Panc1 (cell line): Measurements from ENCODE around the gene LRMDA. TPM values are rescaled to one million over a fixed set of nuclear protein-coding genes. Genes with fewer than 3 reads are reported as not detected.
"Not testable (repeated sequence)": the region's sequence is repeated elsewhere in the genome, so short reads cannot be mapped to it uniquely, and the experiment has no call there.

Experiments
- ATAC-seq: fragments of 200-7000 bp; cut with Tn5 transposase; 2 replicates; pipeline ENCODE4 v1.9.1; 2020; ENCODE audit warnings: mild to moderate bottlenecking, moderate library complexity
- BruUV-seq: library from RNA; stranded (reverse); fragments of 400-500 nt; replicated peaks from 2 replicates; lab custom pipeline; 2021; lab: Mats Ljungman, UMichigan
- CTCF ChIA-PET: fragments of 300-600 bp; sonication (Branson Sonifier 250); formaldehyde crosslinking; loops from one replicate; lab custom pipeline; 2022; ENCODE audit warnings: antibody characterized with exemption; lab: Charles Lee
- POLR2A ChIA-PET: fragments of 300-600 bp; sonication (Branson Sonifier 250); formaldehyde crosslinking; loops from one replicate; lab custom pipeline; 2022; ENCODE audit warnings: antibody characterized with exemption; lab: Charles Lee
- DNase-seq: peaks from one replicate; pipeline ENCODE4 v3.0.0-alpha.2; 2010; ENCODE audit warnings: low read depth, low spot score
- H3K27ac ChIP-seq: 2 replicates; pipeline ENCODE4 v1.5.1; 2011; ENCODE audit warnings: mild to moderate bottlenecking, low read length, inconsistent platforms
- H3K27me3 ChIP-seq: fragments of 200-500 bp; sonication (Bioruptor generic); 2 replicates; pipeline ENCODE4 v1.6.0; 2014; ENCODE audit warnings: low read length, inconsistent platforms; ENCODE audit not compliant: control insufficient read depth, insufficient read depth
- H3K36me3 ChIP-seq: fragments of 200-500 bp; sonication (Bioruptor generic); 2 replicates; pipeline ENCODE4 v1.5.1; 2014; ENCODE audit warnings: inconsistent platforms, mild to moderate bottlenecking, low read length, moderate library complexity; ENCODE audit not compliant: control insufficient read depth, insufficient read depth
- H3K4me1 ChIP-seq: 2 replicates; pipeline ENCODE4 v1.5.1; 2011; ENCODE audit warnings: inconsistent platforms, mild to moderate bottlenecking, low read length, moderate library complexity; ENCODE audit not compliant: control insufficient read depth, insufficient read depth
- H3K4me3 ChIP-seq, 2 experiments: 2 replicates each; pipeline ENCODE4 v1.5.1; 2011 to 2012; ENCODE audit warnings: low read depth in 2 of 2, low read length in 2 of 2, mild to moderate bottlenecking in 2 of 2, inconsistent platforms in 1 of 2, moderate library complexity in 1 of 2
- H3K9me3 ChIP-seq: fragments of 200-500 bp; sonication (Bioruptor generic); 2 replicates; pipeline ENCODE4 v1.5.1; 2014; ENCODE audit warnings: low read depth, mild to moderate bottlenecking, inconsistent platforms, low read length, moderate library complexity; ENCODE audit not compliant: control insufficient read depth, insufficient read depth
- POLR2AphosphoS5 ChIP-seq: IDR thresholded peaks from 2 replicates; pipeline ENCODE4 v1.6.1; 2012; ENCODE audit warnings: mild to moderate bottlenecking, low read depth, low read length, moderate library complexity
- SIN3A ChIP-seq: IDR thresholded peaks from 2 replicates; pipeline ENCODE4 v1.6.1; 2012; ENCODE audit warnings: low read depth, mild to moderate bottlenecking, low read length, moderate library complexity, borderline replicate concordance; ENCODE audit not compliant: insufficient read depth
- TCF7L2 ChIP-seq: IDR thresholded peaks from 2 replicates; pipeline ENCODE4 v1.6.1; 2011; ENCODE audit warnings: mild to moderate bottlenecking, low read depth, low read length, inconsistent platforms
- in situ Hi-C: cut with HindIII; loops from 2 replicates; pipeline ENCODE4 v1.10.0; 2016; ENCODE audit warnings: low sequenced_read_pairs, low pct_unique_long_range_greater_than_20kb
- intact Hi-C: fragments of 100-400 bp; cut with micrococcal nuclease; formaldehyde crosslinking; loops from one replicate; pipeline ENCODE4 v1.10.0; 2022; ENCODE audit not compliant: unreplicated experiment
- total RNA-seq: library from RNA; stranded (reverse); gene quantifications from one replicate; pipeline ENCODE4 v1.2.1, GENCODE V29; 2021; ENCODE audit not compliant: unreplicated experiment
- TF ChIP-seq, protein P1 (sequence below), 2 experiments: IDR thresholded peaks; 2 replicates each; pipeline ENCODE4 v1.6.1; 2011 to 2012; ENCODE audit warnings: low read depth in 2 of 2, control low read depth in 1 of 2, low read length in 1 of 2, mild to moderate bottlenecking in 1 of 2, moderate library complexity in 1 of 2; ENCODE audit not compliant: insufficient read depth in 1 of 2
- TF ChIP-seq, protein P2 (sequence below): fragments of 450-650 bp; IDR thresholded peaks from 2 replicates; pipeline ENCODE4 v1.5.1; 2017; ENCODE audit warnings: mild to moderate bottlenecking

The LRMDA gene
- total RNA-seq, 1 experiment from 2014 or later, result 1.2 TPM

DNA sequence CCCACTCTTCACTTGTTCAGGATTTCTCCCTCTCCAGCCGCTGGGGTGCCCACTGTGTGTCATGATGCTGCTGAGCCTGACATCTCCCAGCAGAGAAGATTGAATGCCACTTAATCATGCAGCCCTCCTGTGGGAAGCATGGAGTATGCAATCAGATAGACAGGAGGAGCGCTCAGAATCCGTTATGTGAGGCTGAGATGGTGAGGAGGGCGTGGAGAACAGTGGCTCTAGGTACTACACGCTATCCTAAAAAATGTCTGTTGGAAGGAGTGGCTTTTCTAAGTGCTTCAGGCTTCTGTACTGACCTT lies 334.3 kb downstream of the LRMDA start:
- BruUV-seq, result no TSS peak
- Histone ChIP-seq H3K36me3 (no peaks in the 10 kb centered on the region), H3K9me3 (no peaks in the 10 kb centered on the region), H3K4me3 (no peak overlapping the region), H3K27me3 (peaks cover 3% of the 10 kb centered on the region), H3K4me1 (no peaks in the 10 kb centered on the region), H3K27ac (no peak overlapping the region)
- POLR2A ChIA-PET, result no interaction called here
- ATAC-seq (no peak), DNase-seq (no peak)
- intact Hi-C loops (no loop called here), in situ Hi-C loops (no loop called here)
- no peak for TF ChIP-seq POLR2AphosphoS5
- TF ChIP-seq SIN3A, result no peak
- TF ChIP-seq, protein P1, sequence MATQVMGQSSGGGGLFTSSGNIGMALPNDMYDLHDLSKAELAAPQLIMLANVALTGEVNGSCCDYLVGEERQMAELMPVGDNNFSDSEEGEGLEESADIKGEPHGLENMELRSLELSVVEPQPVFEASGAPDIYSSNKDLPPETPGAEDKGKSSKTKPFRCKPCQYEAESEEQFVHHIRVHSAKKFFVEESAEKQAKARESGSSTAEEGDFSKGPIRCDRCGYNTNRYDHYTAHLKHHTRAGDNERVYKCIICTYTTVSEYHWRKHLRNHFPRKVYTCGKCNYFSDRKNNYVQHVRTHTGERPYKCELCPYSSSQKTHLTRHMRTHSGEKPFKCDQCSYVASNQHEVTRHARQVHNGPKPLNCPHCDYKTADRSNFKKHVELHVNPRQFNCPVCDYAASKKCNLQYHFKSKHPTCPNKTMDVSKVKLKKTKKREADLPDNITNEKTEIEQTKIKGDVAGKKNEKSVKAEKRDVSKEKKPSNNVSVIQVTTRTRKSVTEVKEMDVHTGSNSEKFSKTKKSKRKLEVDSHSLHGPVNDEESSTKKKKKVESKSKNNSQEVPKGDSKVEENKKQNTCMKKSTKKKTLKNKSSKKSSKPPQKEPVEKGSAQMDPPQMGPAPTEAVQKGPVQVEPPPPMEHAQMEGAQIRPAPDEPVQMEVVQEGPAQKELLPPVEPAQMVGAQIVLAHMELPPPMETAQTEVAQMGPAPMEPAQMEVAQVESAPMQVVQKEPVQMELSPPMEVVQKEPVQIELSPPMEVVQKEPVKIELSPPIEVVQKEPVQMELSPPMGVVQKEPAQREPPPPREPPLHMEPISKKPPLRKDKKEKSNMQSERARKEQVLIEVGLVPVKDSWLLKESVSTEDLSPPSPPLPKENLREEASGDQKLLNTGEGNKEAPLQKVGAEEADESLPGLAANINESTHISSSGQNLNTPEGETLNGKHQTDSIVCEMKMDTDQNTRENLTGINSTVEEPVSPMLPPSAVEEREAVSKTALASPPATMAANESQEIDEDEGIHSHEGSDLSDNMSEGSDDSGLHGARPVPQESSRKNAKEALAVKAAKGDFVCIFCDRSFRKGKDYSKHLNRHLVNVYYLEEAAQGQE (IDR thresholded peaks at IDR 0.05; ENCODE audit: insufficient read depth in 1 of 2, low read depth in 2 of 2, low read length in 1 of 2), result no peak
- TF ChIP-seq TCF7L2, result no peak
- TF ChIP-seq, protein P2, sequence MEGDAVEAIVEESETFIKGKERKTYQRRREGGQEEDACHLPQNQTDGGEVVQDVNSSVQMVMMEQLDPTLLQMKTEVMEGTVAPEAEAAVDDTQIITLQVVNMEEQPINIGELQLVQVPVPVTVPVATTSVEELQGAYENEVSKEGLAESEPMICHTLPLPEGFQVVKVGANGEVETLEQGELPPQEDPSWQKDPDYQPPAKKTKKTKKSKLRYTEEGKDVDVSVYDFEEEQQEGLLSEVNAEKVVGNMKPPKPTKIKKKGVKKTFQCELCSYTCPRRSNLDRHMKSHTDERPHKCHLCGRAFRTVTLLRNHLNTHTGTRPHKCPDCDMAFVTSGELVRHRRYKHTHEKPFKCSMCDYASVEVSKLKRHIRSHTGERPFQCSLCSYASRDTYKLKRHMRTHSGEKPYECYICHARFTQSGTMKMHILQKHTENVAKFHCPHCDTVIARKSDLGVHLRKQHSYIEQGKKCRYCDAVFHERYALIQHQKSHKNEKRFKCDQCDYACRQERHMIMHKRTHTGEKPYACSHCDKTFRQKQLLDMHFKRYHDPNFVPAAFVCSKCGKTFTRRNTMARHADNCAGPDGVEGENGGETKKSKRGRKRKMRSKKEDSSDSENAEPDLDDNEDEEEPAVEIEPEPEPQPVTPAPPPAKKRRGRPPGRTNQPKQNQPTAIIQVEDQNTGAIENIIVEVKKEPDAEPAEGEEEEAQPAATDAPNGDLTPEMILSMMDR, result no peak
- CTCF ChIA-PET, result no interaction called here

DNA sequence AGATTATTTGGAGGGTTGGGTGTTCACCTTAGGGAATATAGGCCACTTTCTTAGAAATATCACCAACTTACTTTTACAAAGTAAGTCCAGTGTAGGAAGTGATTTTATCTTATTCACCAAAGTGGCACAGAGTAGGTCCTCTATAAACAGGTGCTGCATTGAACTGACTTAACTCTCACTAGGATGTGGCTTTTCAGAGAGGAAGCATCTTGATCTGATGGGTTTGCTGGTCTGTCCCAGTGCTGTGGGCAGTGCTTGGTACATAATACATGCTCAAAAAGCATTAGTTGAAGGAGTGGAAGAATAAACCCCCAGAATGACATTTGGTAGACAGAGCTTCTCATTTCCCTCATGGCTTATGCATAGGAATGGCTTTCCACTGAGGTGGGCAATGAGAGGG lies 334.7 kb downstream of the LRMDA start:
- intact Hi-C loops, result no loop called here
- H3K4me3 ChIP-seq, result no peak overlapping the region
- in situ Hi-C loops, result no loop called here
- POLR2A ChIA-PET, result no interaction called here
- no TSS peak for BruUV-seq
- ATAC-seq, result no peak
- no peaks in the 10 kb centered on the region for H3K9me3 ChIP-seq
- CTCF ChIA-PET, result no interaction called here
- TF ChIP-seq, protein P2, result no peak
- no peak for TF ChIP-seq POLR2AphosphoS5
- TF ChIP-seq TCF7L2, result no peak
- no peak for TF ChIP-seq SIN3A
- TF ChIP-seq, protein P1 (IDR thresholded peaks at IDR 0.05; ENCODE audit: insufficient read depth in 1 of 2, low read depth in 2 of 2, low read length in 1 of 2), result no peak
- no peaks in the 10 kb centered on the region for H3K4me1 ChIP-seq
- DNase-seq, result no peak
- H3K27ac ChIP-seq, result no peak overlapping the region
- H3K36me3 ChIP-seq, result no peaks in the 10 kb centered on the region
- H3K27me3 ChIP-seq, result peaks cover 3% of the 10 kb centered on the region

DNA sequence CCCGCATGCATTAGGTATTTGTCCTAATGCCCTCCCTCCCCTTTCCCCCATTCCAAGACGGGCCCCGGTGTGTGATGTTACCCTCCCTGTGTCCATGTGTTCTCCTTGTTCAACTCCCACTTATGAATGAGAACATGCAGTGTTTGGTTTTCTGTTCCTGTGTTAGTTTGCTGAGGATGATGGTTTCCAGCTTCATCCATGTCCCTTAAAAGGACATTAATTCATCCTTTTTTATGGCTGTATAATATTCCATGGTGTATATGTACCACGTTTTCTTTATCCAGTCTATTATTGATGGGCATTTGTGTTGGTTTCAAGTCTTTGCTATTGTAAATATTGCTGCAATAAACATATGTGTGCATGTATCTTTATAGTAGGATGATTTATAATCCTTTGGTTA lies 335.3 kb downstream of the LRMDA start:
- H3K27ac ChIP-seq, in situ Hi-C loops, DNase-seq, CTCF ChIA-PET, POLR2A ChIA-PET, H3K9me3 ChIP-seq, ATAC-seq, H3K4me3 ChIP-seq, H3K4me1 ChIP-seq, intact Hi-C loops, H3K36me3 ChIP-seq, BruUV-seq, H3K27me3 ChIP-seq: not testable (repeated sequence)
